ENCODE data around the gene MAGI3.

MAGI3 gene

DNA sequence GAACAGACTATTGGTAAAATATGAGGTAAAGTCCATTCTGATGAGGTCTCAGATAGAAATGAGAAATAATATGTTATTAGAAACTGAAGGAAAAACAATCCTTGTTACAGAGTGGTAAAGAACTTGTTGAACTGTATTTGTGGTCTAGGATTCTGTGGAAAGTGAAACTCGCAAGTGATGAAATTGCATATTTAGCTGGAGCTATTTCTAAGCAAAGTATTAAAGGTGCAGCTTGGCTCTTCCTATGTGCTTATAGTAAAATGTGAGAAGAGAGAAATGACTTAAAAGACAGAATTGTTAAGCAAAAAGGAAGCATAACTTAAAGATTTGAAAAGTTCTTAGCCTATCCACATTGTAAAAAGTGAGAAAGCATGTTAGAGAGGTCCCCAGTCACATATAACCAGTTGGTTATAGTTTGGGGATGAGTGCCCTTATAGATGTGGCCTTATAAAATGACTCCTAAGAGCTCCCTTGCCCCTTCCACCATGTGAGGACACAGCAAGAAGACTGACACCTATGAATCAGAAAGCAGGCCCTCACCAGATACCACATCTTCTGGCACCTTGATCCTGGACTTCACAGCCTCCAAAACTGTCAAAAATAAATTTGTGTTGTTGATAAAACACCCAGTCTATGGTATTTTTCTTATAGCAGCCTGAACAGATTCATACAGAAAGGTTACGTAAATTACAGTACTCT is 344.2 kb downstream of the MAGI3 start:
- H3K9ac ChIP-seq (ENCODE audit: low read length), result no peak overlapping the region
- H3K36me3 ChIP-seq (replicated peaks; ENCODE audit: low read depth, low read length), result no peaks in the 10 kb centered on the region
- no peak overlapping the region for H3K4me2 ChIP-seq (ENCODE audit: low read length)
- no peaks in the 10 kb centered on the region for H4K20me1 ChIP-seq (ENCODE audit: insufficient read depth, low read length)
- H3K27ac ChIP-seq (ENCODE audit: low read length), result no peak overlapping the region
- H3K4me3 ChIP-seq (ENCODE audit: low read length), result no peak overlapping the region
- no peak overlapping the region for H2AFZ ChIP-seq (ENCODE audit: low read depth, low read length)
- H3K27me3 ChIP-seq (ENCODE audit: low read depth, low read length), result no peaks in the 10 kb centered on the region
- H3K4me1 ChIP-seq (ENCODE audit: low read length), result no peaks in the 10 kb centered on the region
- no peaks in the 10 kb centered on the region for H3K79me2 ChIP-seq (ENCODE audit: low read length)
- TF ChIP-seq EZH2phosphoT487 (IDR thresholded peaks at IDR 0.05; ENCODE audit: low read depth), result no peak
- TF ChIP-seq, protein P1, sequence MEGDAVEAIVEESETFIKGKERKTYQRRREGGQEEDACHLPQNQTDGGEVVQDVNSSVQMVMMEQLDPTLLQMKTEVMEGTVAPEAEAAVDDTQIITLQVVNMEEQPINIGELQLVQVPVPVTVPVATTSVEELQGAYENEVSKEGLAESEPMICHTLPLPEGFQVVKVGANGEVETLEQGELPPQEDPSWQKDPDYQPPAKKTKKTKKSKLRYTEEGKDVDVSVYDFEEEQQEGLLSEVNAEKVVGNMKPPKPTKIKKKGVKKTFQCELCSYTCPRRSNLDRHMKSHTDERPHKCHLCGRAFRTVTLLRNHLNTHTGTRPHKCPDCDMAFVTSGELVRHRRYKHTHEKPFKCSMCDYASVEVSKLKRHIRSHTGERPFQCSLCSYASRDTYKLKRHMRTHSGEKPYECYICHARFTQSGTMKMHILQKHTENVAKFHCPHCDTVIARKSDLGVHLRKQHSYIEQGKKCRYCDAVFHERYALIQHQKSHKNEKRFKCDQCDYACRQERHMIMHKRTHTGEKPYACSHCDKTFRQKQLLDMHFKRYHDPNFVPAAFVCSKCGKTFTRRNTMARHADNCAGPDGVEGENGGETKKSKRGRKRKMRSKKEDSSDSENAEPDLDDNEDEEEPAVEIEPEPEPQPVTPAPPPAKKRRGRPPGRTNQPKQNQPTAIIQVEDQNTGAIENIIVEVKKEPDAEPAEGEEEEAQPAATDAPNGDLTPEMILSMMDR (IDR thresholded peaks at IDR 0.05; ENCODE audit: low read depth, low read length), result no peak
- H3K9me3 ChIP-seq (ENCODE audit: insufficient read depth, low read length), result no peaks in the 10 kb centered on the region

Measured in OCI-LY3 (cell line).